Keratinocyte (primary cell): ENCODE measurements around the gene NR3C2. TPM values are rescaled to one million over a fixed set of nuclear protein-coding genes. Genes with fewer than 3 reads are reported as not detected.

Experiments used
- DNase-seq: peaks from one replicate; pipeline ENCODE4 v3.0.0-alpha.2; 2011; ENCODE audit warnings: low read depth, missing footprints, low spot score
- FAIRE-seq: peaks from 2 replicates; lab custom pipeline; 2011; peaks lifted over from hg19 to GRCh38; lab: Jason Lieb, UNC
- H2AFZ ChIP-seq: 2 replicates; pipeline ENCODE4 v1.6.0; 2012; ENCODE audit warnings: low read length, control low read depth, inconsistent platforms; ENCODE audit not compliant: control insufficient read depth
- H3K27ac ChIP-seq: 2 replicates; pipeline ENCODE4 v1.5.1; 2011; ENCODE audit warnings: low read length; ENCODE audit not compliant: control insufficient read depth, insufficient read depth
- H3K27me3 ChIP-seq: 3 replicates; pipeline ENCODE4 v1.6.0; 2011; ENCODE audit warnings: low read length; ENCODE audit not compliant: control insufficient read depth, insufficient read depth; ENCODE audit errors: extremely low read depth
- H3K36me3 ChIP-seq, 2 experiments: 2 replicates in 1 of 2; 3 replicates in 1 of 2; pipeline ENCODE4 v1.5.1; 2011; ENCODE audit warnings: low read length in 2 of 2, mild to moderate bottlenecking in 1 of 2; ENCODE audit not compliant: control insufficient read depth in 2 of 2, insufficient read depth in 2 of 2; ENCODE audit errors: extremely low read depth in 1 of 2
- H3K4me1 ChIP-seq: 3 replicates; pipeline ENCODE4 v1.5.1; 2011; ENCODE audit warnings: low read length; ENCODE audit not compliant: control insufficient read depth, insufficient read depth; ENCODE audit errors: extremely low read depth
- H3K4me2 ChIP-seq: 3 replicates; pipeline ENCODE4 v1.6.0; 2011; ENCODE audit warnings: low read depth, low read length; ENCODE audit not compliant: control insufficient read depth, insufficient read depth; ENCODE audit errors: extremely low read depth
- H3K4me3 ChIP-seq, 3 experiments: fragments of 200-600 bp in 1 of 3; sonication (generic) in 1 of 3; 2 replicates in 2 of 3; 3 replicates in 1 of 3; pipeline ENCODE4 v1.5.1; 2011 to 2016; ENCODE audit warnings: low read length in 3 of 3, mild to moderate bottlenecking in 3 of 3, control low read depth in 2 of 3, inconsistent platforms in 1 of 3, low read depth in 1 of 3, mixed read lengths in 1 of 3, mixed run types in 1 of 3, moderate library complexity in 1 of 3; ENCODE audit not compliant: control insufficient read depth in 2 of 3, insufficient read depth in 2 of 3; ENCODE audit errors: extremely low read depth in 1 of 3
- H3K79me2 ChIP-seq: 2 replicates; pipeline ENCODE4 v1.6.0; 2012; ENCODE audit warnings: low read length; ENCODE audit not compliant: control insufficient read depth, insufficient read depth
- H3K9ac ChIP-seq: 3 replicates; pipeline ENCODE4 v1.6.0; 2011; ENCODE audit warnings: low read length; ENCODE audit not compliant: control insufficient read depth, insufficient read depth; ENCODE audit errors: extremely low read depth
- H3K9me1 ChIP-seq: 3 replicates; pipeline ENCODE4 v1.6.0; 2011; ENCODE audit warnings: low read length; ENCODE audit not compliant: control insufficient read depth, insufficient read depth; ENCODE audit errors: extremely low read depth
- H3K9me3 ChIP-seq: 2 replicates; pipeline ENCODE4 v1.5.1; 2012; ENCODE audit warnings: low read depth, low read length; ENCODE audit not compliant: control insufficient read depth
- H4K20me1 ChIP-seq: 3 replicates; pipeline ENCODE4 v1.6.0; 2011; ENCODE audit warnings: low read length; ENCODE audit not compliant: control insufficient read depth, insufficient read depth; ENCODE audit errors: extremely low read depth
- EZH2 ChIP-seq: IDR thresholded peaks from one replicate; pipeline ENCODE4 v1.6.1; 2012; ENCODE audit warnings: inconsistent platforms, mild to moderate bottlenecking, low read length, moderate library complexity
- dilution Hi-C: fragments of 300-500 bp; cut with MboI; formaldehyde crosslinking; loops from one replicate; pipeline ENCODE4 v1.7.0; 2020; ENCODE audit warnings: low sequenced_read_pairs; ENCODE audit not compliant: extremely low pct_ligation_motif_present
- polyA plus RNA-seq, 5 experiments: library from polyadenylated mRNA; depleted of rRNA in 3 of 5; stranded (reverse) in 3 of 5; stranded (forward) in 1 of 5; unstranded in 1 of 5; fragments of >200 nt; gene quantifications; 1 replicate in 1 of 5; 2 replicates in 3 of 5; 3 replicates in 1 of 5; pipeline versions ENCODE4 v1.2.1 to v1.2.3, GENCODE V29; 2011 to 2012; ENCODE audit warnings: missing spikeins in 2 of 5, low read depth in 1 of 5, low replicate concordance in 1 of 5
- TF ChIP-seq, protein P1 (sequence below), 3 experiments: IDR thresholded peaks in 1 of 3; conservative IDR thresholded peaks in 1 of 3; optimal IDR thresholded peaks in 1 of 3; 2 replicates in 2 of 3; 3 replicates in 1 of 3; pipeline versions ENCODE3 to v1.5.1; 2011; ENCODE audit warnings: low read length in 3 of 3, mild to moderate bottlenecking in 3 of 3, moderate library complexity in 2 of 3, control low read depth in 1 of 3, inconsistent platforms in 1 of 3; ENCODE audit not compliant: insufficient read depth in 2 of 3; ENCODE audit errors: extremely low read depth in 1 of 3

The NR3C2 gene
- polyA plus RNA-seq, 1 donor (not counting 4 experiments of a cell fraction or from before 2014, with no cell fraction given) = 1.5 TPM

DNA sequence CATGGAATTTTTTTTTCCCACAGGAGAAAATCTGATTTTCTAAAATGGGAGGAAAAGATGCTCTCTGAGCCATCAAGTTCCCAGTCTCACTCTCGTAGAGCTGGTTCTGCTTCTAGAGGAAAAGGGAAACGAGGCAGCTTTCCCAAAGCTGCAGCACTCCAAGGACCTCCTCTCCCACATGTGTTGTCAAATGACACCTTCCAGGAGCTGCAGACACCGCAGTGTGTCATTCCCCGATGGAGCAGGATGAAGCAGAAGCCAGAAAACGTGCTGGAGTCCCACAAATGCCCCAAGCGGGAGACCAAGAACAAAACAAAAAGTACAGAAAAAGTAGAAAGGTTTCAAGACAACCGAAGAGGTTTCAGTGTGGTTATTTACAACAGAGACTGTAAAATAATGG is 362.3 kb downstream of the NR3C2 start:
- no peaks in the 10 kb centered on the region for H4K20me1 ChIP-seq
- peaks cover 1 to 6% of the 10 kb centered on the region in 2 experiments for H3K36me3 ChIP-seq
- no peaks in the 10 kb centered on the region for H3K9me3 ChIP-seq
- H3K27me3 ChIP-seq = no peaks in the 10 kb centered on the region
- no peaks in the 10 kb centered on the region for H3K79me2 ChIP-seq
- H3K27ac ChIP-seq = no peak overlapping the region
- dilution Hi-C loops = no loop called here
- H3K9me1 ChIP-seq = no peaks in the 10 kb centered on the region
- no peak overlapping the region for H3K9ac ChIP-seq
- no peak overlapping the region for H2AFZ ChIP-seq
- H3K4me1 ChIP-seq = no peaks in the 10 kb centered on the region
- TF ChIP-seq, protein P1, sequence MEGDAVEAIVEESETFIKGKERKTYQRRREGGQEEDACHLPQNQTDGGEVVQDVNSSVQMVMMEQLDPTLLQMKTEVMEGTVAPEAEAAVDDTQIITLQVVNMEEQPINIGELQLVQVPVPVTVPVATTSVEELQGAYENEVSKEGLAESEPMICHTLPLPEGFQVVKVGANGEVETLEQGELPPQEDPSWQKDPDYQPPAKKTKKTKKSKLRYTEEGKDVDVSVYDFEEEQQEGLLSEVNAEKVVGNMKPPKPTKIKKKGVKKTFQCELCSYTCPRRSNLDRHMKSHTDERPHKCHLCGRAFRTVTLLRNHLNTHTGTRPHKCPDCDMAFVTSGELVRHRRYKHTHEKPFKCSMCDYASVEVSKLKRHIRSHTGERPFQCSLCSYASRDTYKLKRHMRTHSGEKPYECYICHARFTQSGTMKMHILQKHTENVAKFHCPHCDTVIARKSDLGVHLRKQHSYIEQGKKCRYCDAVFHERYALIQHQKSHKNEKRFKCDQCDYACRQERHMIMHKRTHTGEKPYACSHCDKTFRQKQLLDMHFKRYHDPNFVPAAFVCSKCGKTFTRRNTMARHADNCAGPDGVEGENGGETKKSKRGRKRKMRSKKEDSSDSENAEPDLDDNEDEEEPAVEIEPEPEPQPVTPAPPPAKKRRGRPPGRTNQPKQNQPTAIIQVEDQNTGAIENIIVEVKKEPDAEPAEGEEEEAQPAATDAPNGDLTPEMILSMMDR (optimal IDR thresholded peaks at IDR 0.05 in 1 of 3, IDR thresholded peaks at IDR 0.05 in 1 of 3, conservative IDR thresholded peaks at IDR 0.05 in 1 of 3; ENCODE audit: extremely low read depth in 1 of 3, insufficient read depth in 2 of 3, low read length in 3 of 3) = no peak
- TF ChIP-seq EZH2 = no peak
- DNase-seq = no peak
- no peak for FAIRE-seq
- H3K4me3 ChIP-seq = no peak overlapping the region
- H3K4me2 ChIP-seq = no peak overlapping the region

DNA sequence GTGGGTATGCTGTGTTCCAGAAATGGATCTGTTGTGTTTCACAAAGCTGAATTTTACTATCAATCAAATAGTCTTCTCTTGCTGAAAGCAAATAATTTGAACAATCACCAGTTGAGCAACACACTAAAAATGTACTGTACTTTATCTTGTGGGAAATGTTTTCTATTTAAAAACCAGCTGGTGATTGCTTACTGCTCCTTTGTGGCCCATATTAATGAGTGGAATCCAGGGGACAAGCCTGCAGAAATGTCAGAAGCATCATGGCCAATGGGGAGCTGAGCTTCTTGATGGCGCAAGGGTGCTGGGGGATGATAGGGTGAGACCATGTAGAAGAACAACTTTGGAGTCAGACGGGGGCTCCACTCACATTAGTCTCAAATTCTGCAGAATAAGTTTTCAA is 364.2 kb downstream of the NR3C2 start:
- Histone ChIP-seq H3K9me1 (no peaks in the 10 kb centered on the region), H3K27ac (no peak overlapping the region), H3K4me2 (no peak overlapping the region), H3K9ac (no peak overlapping the region), H4K20me1 (no peaks in the 10 kb centered on the region), H3K79me2 (no peaks in the 10 kb centered on the region), H3K4me3 (no peak overlapping the region), H3K27me3 (no peaks in the 10 kb centered on the region), H3K9me3 (no peaks in the 10 kb centered on the region), H3K4me1 (no peaks in the 10 kb centered on the region), H2AFZ (no peak overlapping the region), H3K36me3 (peaks cover 4 to 10% of the 10 kb centered on the region in 2 experiments)
- TF ChIP-seq EZH2 = no peak
- TF ChIP-seq, protein P1 (optimal IDR thresholded peaks at IDR 0.05 in 1 of 3, IDR thresholded peaks at IDR 0.05 in 1 of 3, conservative IDR thresholded peaks at IDR 0.05 in 1 of 3; ENCODE audit: extremely low read depth in 1 of 3, insufficient read depth in 2 of 3, low read length in 3 of 3) = no peak
- FAIRE-seq (no peak), DNase-seq (no peak)
- dilution Hi-C loops = no loop called here
